ENCODE measurements around the gene TMEM134.
"Not testable (repeated sequence)": the region's sequence is repeated elsewhere in the genome, so short reads cannot be mapped to it uniquely, and the experiment has no call there.

The TMEM134 gene

GRCh38 chr11:67468759-67469507, at the start of gene TMEM134:
Gene TMEM134 (minus strand): TSS chr11:67469251. CDS start chr11:67469192, 59 bp downstream.
- DNase-seq (ENCODE audit: low spot score), result peak; percentile 98

- no peak for DNase-seq (ENCODE audit: low spot score)
Measured at GRCh38 chr11:67517784-67518552, 48.9 kb upstream of the TMEM134 start.

- no peak for DNase-seq (ENCODE audit: low spot score)
Measured at GRCh38 chr11:67516806-67517205, 47.8 kb upstream of the TMEM134 start.

- DNase-seq (ENCODE audit: low spot score), result no peak
Measured at GRCh38 chr11:67514116-67514515, 45.1 kb upstream of the TMEM134 start.

GRCh38 chr11:67511558-67511957, 42.5 kb upstream of the TMEM134 start:
- not testable (repeated sequence) for DNase-seq (ENCODE audit: low spot score)

- DNase-seq (ENCODE audit: low spot score), result no peak
Measured at GRCh38 chr11:67510023-67510345, 40.9 kb upstream of the TMEM134 start.

GRCh38 chr11:67508486-67509121, 39.6 kb upstream of the TMEM134 start:
- DNase-seq (ENCODE audit: low spot score), result peak; percentile 100

GRCh38 chr11:67507864-67508485, 38.9 kb upstream of the TMEM134 start, which contains the start of gene CDK2AP2:
Gene CDK2AP2 (minus strand): TSS chr11:67508162. CDS start chr11:67508082, 80 bp downstream.
- DNase-seq (ENCODE audit: low spot score), result peak; percentile 98

- peak; percentile 40 for DNase-seq (ENCODE audit: low spot score)
Measured at GRCh38 chr11:67507242-67507863, 38.3 kb upstream of the TMEM134 start.

- no peak for DNase-seq (ENCODE audit: low spot score)
Measured at GRCh38 chr11:67506426-67507051, 37.5 kb upstream of the TMEM134 start.

- peak; percentile 91 for DNase-seq (ENCODE audit: low spot score)
Measured at GRCh38 chr11:67505605-67506396, 36.8 kb upstream of the TMEM134 start.

GRCh38 chr11:67504950-67505581, 36.0 kb upstream of the TMEM134 start, which contains the start of gene PITPNM1:
Gene PITPNM1 (minus strand): TSS chr11:67505363. CDS start chr11:67504180, 1,183 bp downstream.
- peak; percentile 72 for DNase-seq (ENCODE audit: low spot score)

GRCh38 chr11:67504005-67504949, 35.2 kb upstream of the TMEM134 start:
- DNase-seq (ENCODE audit: low spot score), result peak; percentile 76

- DNase-seq (ENCODE audit: low spot score), result no peak
Measured at GRCh38 chr11:67503119-67504004, 34.3 kb upstream of the TMEM134 start.

GRCh38 chr11:67502328-67502979, 33.4 kb upstream of the TMEM134 start:
- DNase-seq (ENCODE audit: low spot score), result no peak

- DNase-seq (ENCODE audit: low spot score), result no peak
Measured at GRCh38 chr11:67501854-67502253, 32.8 kb upstream of the TMEM134 start.

All from AG20443 (cell line).